GM23248 (cell line): ENCODE results near the gene DIPK2A. TPM values are rescaled to one million over a fixed set of nuclear protein-coding genes. Genes with fewer than 3 reads are reported as not detected.
A peak's percentile ranks its signal among the peaks of the same experiment; 100 is the strongest.

Source experiments
- DNase-seq: peaks from one replicate; pipeline ENCODE4 v3.0.0-alpha.2; 2015
- H2AFZ ChIP-seq: fragments of 200-600 bp; sonication (generic); 2 replicates; pipeline ENCODE4 v1.6.1; 2016; ENCODE audit warnings: antibody characterized with exemption
- H3F3A ChIP-seq: fragments of 200-600 bp; sonication (generic); 2 replicates; pipeline ENCODE4 v1.6.1; 2016; ENCODE audit warnings: mild to moderate bottlenecking, antibody characterized with exemption, mixed run types; ENCODE audit not compliant: insufficient read depth
- H3K27ac ChIP-seq: fragments of 200-600 bp; sonication (generic); 2 replicates; pipeline ENCODE4 v1.5.1; 2016; ENCODE audit warnings: mild to moderate bottlenecking
- H3K27me3 ChIP-seq: fragments of 200-600 bp; sonication (generic); replicated peaks from 2 replicates; pipeline ENCODE4 v1.6.1; 2016; ENCODE audit warnings: mild to moderate bottlenecking; ENCODE audit not compliant: insufficient read depth
- H3K36me3 ChIP-seq: fragments of 200-600 bp; sonication (generic); 2 replicates; pipeline ENCODE4 v1.6.1; 2016; ENCODE audit warnings: low read depth, mild to moderate bottlenecking
- H3K4me1 ChIP-seq: fragments of 200-600 bp; sonication (generic); 2 replicates; pipeline ENCODE4 v1.6.1; 2016; ENCODE audit warnings: mild to moderate bottlenecking; ENCODE audit not compliant: insufficient read depth
- H3K4me2 ChIP-seq: fragments of 200-600 bp; sonication (generic); one replicate; pipeline ENCODE4 v1.6.1; 2016; ENCODE audit warnings: mild to moderate bottlenecking; ENCODE audit not compliant: unreplicated experiment
- H3K4me3 ChIP-seq: fragments of 200-600 bp; sonication (generic); 2 replicates; pipeline ENCODE4 v1.5.1; 2016; ENCODE audit warnings: mild to moderate bottlenecking
- H3K79me2 ChIP-seq: fragments of 200-600 bp; sonication (generic); 2 replicates; pipeline ENCODE4 v1.6.1; 2016; ENCODE audit warnings: mild to moderate bottlenecking; ENCODE audit not compliant: insufficient read depth
- H3K9ac ChIP-seq: fragments of 200-600 bp; sonication (generic); 2 replicates; pipeline ENCODE4 v1.6.1; 2016; ENCODE audit warnings: mild to moderate bottlenecking
- H3K9me2 ChIP-seq: fragments of 200-600 bp; sonication (generic); 2 replicates; pipeline ENCODE4 v1.6.1; 2016; ENCODE audit warnings: mixed run types, mild to moderate bottlenecking, moderate library complexity; ENCODE audit not compliant: insufficient read depth
- H3K9me3 ChIP-seq: fragments of 200-600 bp; sonication (generic); one replicate; pipeline ENCODE4 v1.6.1; 2017; ENCODE audit warnings: low read depth
- H4K20me1 ChIP-seq: fragments of 200-600 bp; sonication (generic); 2 replicates; pipeline ENCODE4 v1.6.0; 2016; ENCODE audit not compliant: insufficient read depth
- EZH2 ChIP-seq: fragments of 200-600 bp; sonication (generic); IDR thresholded peaks from 2 replicates; pipeline ENCODE4 v1.6.1; 2018; ENCODE audit warnings: antibody characterized with exemption, mild to moderate bottlenecking; ENCODE audit not compliant: insufficient read depth, poor library complexity, severe bottlenecking
- EZH2phosphoT487 ChIP-seq: fragments of 200-600 bp; sonication (generic); IDR thresholded peaks from 2 replicates; pipeline ENCODE4 v1.6.1; 2018; ENCODE audit warnings: antibody characterized with exemption, moderate library complexity, mild to moderate bottlenecking, low read depth; ENCODE audit not compliant: insufficient read depth
- WGBS, 2 experiments: methylation state at CpG; one replicate each; pipeline ENCODE4 v1.1.6; 2015 to 2017; ENCODE audit warnings: low lambda C conversion rate in 2 of 2, low coverage in 1 of 2; ENCODE audit errors: missing lambda C conversion rate in 2 of 2; 5-methylcytosine and 5-hydroxymethylcytosine counted together
- in situ Hi-C: fragments of 300-500 bp; cut with MboI; formaldehyde crosslinking; loops from 2 replicates; pipeline ENCODE4 v1.15.0; 2020
- polyA plus RNA-seq: library from polyadenylated mRNA; unstranded; fragments of >200 nt; fragmentation: Nextera tagmentation; extraction: Ambion mirVana; gene quantifications from 2 replicates; pipeline ENCODE4 v1.2.1, GENCODE V29; 2016
- total RNA-seq: library from RNA; depleted of rRNA; stranded (reverse); fragments of >200 nt; shearing (Covaris generic); gene quantifications from 2 replicates; pipeline ENCODE4 v1.2.3, GENCODE V29; 2014

DIPK2A gene
- total and polyA plus RNA-seq, 2 experiments from 2014 or later: 12.3 to 17.8 TPM

GRCh38 chr3:143934791-143935190 is 36.8 kb upstream of the DIPK2A start:
- in situ Hi-C loops: no loop called here

DNA sequence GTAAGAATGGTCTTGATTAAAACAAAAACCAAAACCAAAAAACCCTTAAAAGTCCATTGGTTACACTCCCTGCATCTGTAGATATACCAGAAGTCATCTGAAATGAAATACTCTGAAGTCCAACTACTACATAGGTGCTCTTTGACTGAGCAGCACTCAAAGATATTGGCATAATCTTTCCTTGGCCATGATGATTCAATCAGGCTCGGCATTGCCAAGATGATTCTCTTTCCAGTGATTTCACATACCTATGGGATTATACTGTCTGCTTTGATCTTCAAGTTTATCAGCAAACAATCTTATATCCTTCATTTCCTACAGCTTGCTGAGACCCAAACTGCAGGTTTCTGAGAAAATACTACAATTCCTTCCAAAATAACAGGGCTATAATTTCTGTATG is 35.9 kb upstream of the DIPK2A start:
- 43 to 50% methylated on average over 1 of the region's 1 CpG for WGBS, 2 experiments
- Histone ChIP-seq H3K36me3 (no peaks in the 10 kb centered on the region), H3K4me2 (no peak overlapping the region), H3K27me3 (no peaks in the 10 kb centered on the region; the same call in 1 of the 2 replicates), H3F3A (no peaks in the 10 kb centered on the region), H3K9me2 (no peaks in the 10 kb centered on the region), H3K79me2 (no peaks in the 10 kb centered on the region), H2AFZ (no peak overlapping the region), H3K9me3 (no peaks in the 10 kb centered on the region), H3K4me3 (no peak overlapping the region), H3K4me1 (no peaks in the 10 kb centered on the region), H3K9ac (no peak overlapping the region), H3K27ac (no peak overlapping the region), H4K20me1 (no peaks in the 10 kb centered on the region)
- in situ Hi-C loops: no loop called here
- no peak for DNase-seq
- TF ChIP-seq EZH2phosphoT487 (no peak), EZH2 (no peak)

More at GRCh38 chr3:143934791-143935190, 36.8 kb upstream of the DIPK2A start:
- Histone ChIP-seq H4K20me1 (no peaks in the 10 kb centered on the region), H3K36me3 (no peaks in the 10 kb centered on the region), H3K9me2 (no peaks in the 10 kb centered on the region), H3K27me3 (no peaks in the 10 kb centered on the region; the same call in 1 of the 2 replicates), H3F3A (no peaks in the 10 kb centered on the region), H3K4me1 (no peaks in the 10 kb centered on the region), H3K4me2 (no peak overlapping the region), H3K27ac (no peak overlapping the region), H3K9ac (no peak overlapping the region), H3K9me3 (no peaks in the 10 kb centered on the region), H3K4me3 (no peak overlapping the region), H3K79me2 (no peaks in the 10 kb centered on the region), H2AFZ (no peak overlapping the region)
- WGBS, 2 experiments: 34 to 36% methylated on average over 3 of the region's 3 CpGs
- DNase-seq: no peak
- TF ChIP-seq EZH2 (no peak), EZH2phosphoT487 (no peak)

DNA sequence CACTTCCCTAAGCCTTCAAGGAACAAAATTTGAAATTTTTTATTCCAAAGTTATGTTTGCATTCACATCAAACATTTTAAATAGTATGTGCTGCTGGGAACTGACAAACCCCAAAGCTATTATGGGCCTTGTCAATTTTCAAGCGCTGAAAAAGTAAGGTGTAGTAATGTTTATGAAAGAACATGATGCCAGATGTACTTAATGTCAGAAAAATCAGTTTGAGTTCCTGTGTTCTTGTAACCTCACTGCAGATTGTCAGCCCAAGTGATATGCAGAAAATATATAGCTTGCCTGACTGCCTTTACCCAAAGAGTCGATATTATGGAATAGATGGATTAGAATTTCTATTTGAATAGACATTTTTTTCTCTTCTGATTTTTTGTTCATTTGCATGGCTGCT is 20.8 kb upstream of the DIPK2A start:
- Histone ChIP-seq H2AFZ (no peak overlapping the region), H3K27ac (no peak overlapping the region), H3K4me3 (no peak overlapping the region), H3K4me2 (no peak overlapping the region), H3K27me3 (no peaks in the 10 kb centered on the region), H3K79me2 (no peaks in the 10 kb centered on the region), H3K9ac (no peak overlapping the region), H3K4me1 (no peaks in the 10 kb centered on the region), H3F3A (no peaks in the 10 kb centered on the region), H3K36me3 (no peaks in the 10 kb centered on the region), H4K20me1 (no peaks in the 10 kb centered on the region), H3K9me3 (no peaks in the 10 kb centered on the region), H3K9me2 (no peaks in the 10 kb centered on the region)
- WGBS, 2 experiments: 77 to 83% methylated on average over 2 of the region's 2 CpGs
- TF ChIP-seq EZH2phosphoT487 (no peak), EZH2 (no peak)
- no peak for DNase-seq
- in situ Hi-C loops: no loop called here

GRCh38 chr3:143951351-143951971 is 20.2 kb upstream of the DIPK2A start:
- Histone ChIP-seq H4K20me1 (no peaks in the 10 kb centered on the region), H3K9ac (no peak overlapping the region), H2AFZ (no peak overlapping the region), H3K79me2 (no peaks in the 10 kb centered on the region), H3K36me3 (no peaks in the 10 kb centered on the region), H3K4me3 (no peak overlapping the region), H3K4me2 (no peak overlapping the region), H3K9me3 (no peaks in the 10 kb centered on the region), H3K4me1 (no peaks in the 10 kb centered on the region), H3F3A (no peaks in the 10 kb centered on the region), H3K9me2 (no peaks in the 10 kb centered on the region), H3K27ac (no peak overlapping the region), H3K27me3 (no peaks in the 10 kb centered on the region)
- TF ChIP-seq EZH2: no peak
- no peak for TF ChIP-seq EZH2phosphoT487
- DNase-seq: peak; percentile 71
- 96 to 100% methylated on average over 1 of the region's 1 CpG for WGBS, 2 experiments
- in situ Hi-C loops: no loop called here
